Naive thymus-derived CD4-positive, alpha-beta T cell (primary cell): ENCODE results near the gene GNPTAB. TPM values are rescaled to one million over a fixed set of nuclear protein-coding genes. Genes with fewer than 3 reads are reported as not detected.

Source experiments
- ATAC-seq: fragments of 150-1000 bp; cut with Tn5 transposase; 2 replicates; pipeline ENCODE4 v1.10.0; 2021; ENCODE audit warnings: mild to moderate bottlenecking, moderate library complexity
- CTCF ChIA-PET: fragments of 350-600 bp; sonication (Branson Sonifier 250); formaldehyde crosslinking; loops from one replicate; lab custom pipeline; 2021; ENCODE audit warnings: antibody characterized with exemption; lab: Charles Lee
- POLR2A ChIA-PET: fragments of 350-600 bp; sonication (Branson Sonifier 250); formaldehyde crosslinking; loops from one replicate; lab custom pipeline; 2021; ENCODE audit warnings: antibody characterized with exemption, inconsistent platforms; lab: Charles Lee
- DNase-seq, 9 donors: peaks; one replicate each; pipeline versions ENCODE4 v3.0.0 to v3.0.0-alpha.2; 2020 to 2022; ENCODE audit warnings: mixed read lengths in 1 of 9
- H3K27ac ChIP-seq: one replicate; pipeline ENCODE4 v1.7.0; 2013; ENCODE audit warnings: mild to moderate bottlenecking, low read depth, low read length, moderate library complexity
- H3K27me3 ChIP-seq, 2 donors: one replicate each; pipeline ENCODE4 v1.7.0; 2013; ENCODE audit warnings: low read length in 2 of 2, mild to moderate bottlenecking in 2 of 2, moderate library complexity in 2 of 2; ENCODE audit not compliant: control insufficient read depth in 2 of 2, insufficient read depth in 2 of 2
- H3K36me3 ChIP-seq, 3 experiments: 1 replicate in 2 of 3; 2 replicates in 1 of 3; pipeline ENCODE4 v1.7.0; 2013; ENCODE audit warnings: low read length in 3 of 3, mild to moderate bottlenecking in 3 of 3, moderate library complexity in 1 of 3; ENCODE audit not compliant: insufficient read depth in 3 of 3, control insufficient read depth in 2 of 3
- H3K4me1 ChIP-seq, 2 donors: one replicate each; pipeline ENCODE4 v1.7.0; 2013; ENCODE audit warnings: low read length in 2 of 2, mild to moderate bottlenecking in 2 of 2, moderate library complexity in 1 of 2; ENCODE audit not compliant: control insufficient read depth in 2 of 2, insufficient read depth in 2 of 2
- H3K4me3 ChIP-seq: 2 replicates; pipeline ENCODE4 v1.7.0; 2013; ENCODE audit warnings: mild to moderate bottlenecking, low read length
- H3K9me3 ChIP-seq, 3 experiments: 1 replicate in 2 of 3; 2 replicates in 1 of 3; pipeline ENCODE4 v1.7.0; 2013; ENCODE audit warnings: low read length in 3 of 3; ENCODE audit not compliant: control insufficient read depth in 2 of 3
- H3K27ac Mint-ChIP-seq, 9 donors: one replicate each; pipeline ENCODE4 v1.8.0; 2020 to 2022; ENCODE audit warnings: mixed read lengths in 9 of 9, mild to moderate bottlenecking in 8 of 9, moderate library complexity in 5 of 9, inconsistent platforms in 2 of 9
- H3K27me3 Mint-ChIP-seq, 5 donors: one replicate each; pipeline ENCODE4 v1.8.0; 2021 to 2022; ENCODE audit warnings: mixed read lengths in 5 of 5, mild to moderate bottlenecking in 1 of 5
- H3K36me3 Mint-ChIP-seq, 5 donors: one replicate each; pipeline ENCODE4 v1.8.0; 2020 to 2022; ENCODE audit warnings: mixed read lengths in 5 of 5, mild to moderate bottlenecking in 3 of 5, inconsistent platforms in 1 of 5
- H3K4me1 Mint-ChIP-seq, 7 donors: one replicate each; pipeline ENCODE4 v1.8.0; 2020 to 2022; ENCODE audit warnings: mixed read lengths in 7 of 7, mild to moderate bottlenecking in 3 of 7, inconsistent platforms in 1 of 7
- H3K4me3 Mint-ChIP-seq, 10 donors: one replicate each; pipeline ENCODE4 v1.8.0; 2020 to 2022; ENCODE audit warnings: mild to moderate bottlenecking in 10 of 10, mixed read lengths in 10 of 10, moderate library complexity in 6 of 10, inconsistent platforms in 2 of 10
- H3K9me3 Mint-ChIP-seq, 11 donors: one replicate each; pipeline ENCODE4 v1.8.0; 2020 to 2022; ENCODE audit warnings: mixed read lengths in 11 of 11, mild to moderate bottlenecking in 4 of 11, inconsistent platforms in 1 of 11, moderate library complexity in 1 of 11
- intact Hi-C, 2 donors: fragments of 100-400 bp; cut with micrococcal nuclease; formaldehyde crosslinking; loops; one replicate each; pipeline ENCODE4 v1.15.1; 2023
- polyA plus RNA-seq, 2 donors: library from polyadenylated mRNA; unstranded; fragments of 300-500 nt; fragmentation: Illumina TruSeq; gene quantifications; one replicate each; pipeline ENCODE4 v1.2.3, GENCODE V29; 2021
- total RNA-seq, 6 experiments: library from RNA in 5 of 6; stranded (reverse) in 5 of 6; gene quantifications; 1 replicate in 5 of 6; 2 replicates in 1 of 6; pipeline ENCODE4 v1.2.3 and lab custom pipeline; 2021 to 2026

Gene GNPTAB
- total and polyA plus RNA-seq, 7 experiments from 2014 or later, result 28.2 to 85.1 (median 44.4) TPM

GRCh38 chr12:101783838-101784237 is 46.9 kb downstream of the GNPTAB start:
- H3K9me3 ChIP-seq, result no peaks in the 10 kb centered on the region
- no peak overlapping the region for H3K4me3 ChIP-seq
- Mint-ChIP-seq H3K9me3 (peaks cover 0 to 2% (median 0%) of the 10 kb centered on the region in 11 donors), H3K36me3 (peaks cover 0 to 35% (median 19%) of the 10 kb centered on the region in 5 donors), H3K27ac (no peak overlapping the region), H3K4me3 (no peak overlapping the region), H3K4me1 (peaks cover 0 to 29% (median 0%) of the 10 kb centered on the region in 7 donors), H3K27me3 (no peaks in the 10 kb centered on the region)
- H3K4me1 ChIP-seq, result no peaks in the 10 kb centered on the region
- ChIA-PET CTCF (interaction anchor here (1.2 to 1.4 kb wide), 2 partner anchors 10 to 40 kb away, joined by 3 to 4 read pairs; no protein-coding TSS in a partner anchor), POLR2A (interaction anchor here (0.7 kb wide), 1 partner anchor 8 kb away, joined by 3 read pairs; no protein-coding TSS in a partner anchor)
- no peak overlapping the region for H3K27ac ChIP-seq
- DNase-seq, result no peak
- intact Hi-C loops, result no loop called here
- no peaks in the 10 kb centered on the region for H3K27me3 ChIP-seq
- H3K36me3 ChIP-seq, result peaks cover 3 to 31% (median 5%) of the 10 kb centered on the region in 3 experiments
- no peak for ATAC-seq

DNA sequence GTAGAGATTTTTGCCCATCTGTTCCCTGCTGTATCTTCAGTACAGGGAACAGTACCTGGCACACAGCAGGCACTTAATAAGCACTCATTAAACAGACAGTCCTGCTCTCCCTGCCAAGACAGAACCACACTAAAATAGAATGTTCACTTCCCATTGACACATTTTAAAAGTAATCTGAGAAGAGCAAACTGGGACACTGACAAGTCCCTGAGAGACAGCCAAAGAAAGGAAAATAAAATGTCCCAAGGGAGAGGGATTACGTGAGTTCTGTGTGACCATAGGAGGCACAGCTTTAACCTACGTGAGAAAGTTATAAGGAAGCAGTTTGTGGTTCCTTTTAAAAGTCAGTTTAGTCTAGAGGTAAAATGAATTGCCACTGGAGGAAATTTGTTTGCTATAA is 47.6 kb downstream of the GNPTAB start:
- Histone ChIP-seq H3K27me3 (no peaks in the 10 kb centered on the region), H3K27ac (no peak overlapping the region), H3K36me3 (peaks cover 0 to 25% (median 3%) of the 10 kb centered on the region in 3 experiments), H3K9me3 (no peaks in the 10 kb centered on the region), H3K4me3 (no peak overlapping the region), H3K4me1 (no peaks in the 10 kb centered on the region)
- Mint-ChIP-seq H3K9me3 (peaks cover 0 to 2% (median 0%) of the 10 kb centered on the region in 11 donors), H3K27me3 (no peaks in the 10 kb centered on the region), H3K4me1 (peaks cover 0 to 33% (median 0%) of the 10 kb centered on the region in 7 donors), H3K27ac (peak overlapping the region in 1 of 9 donors; percentile 61), H3K4me3 (no peak overlapping the region), H3K36me3 (peaks cover 0 to 37% (median 19%) of the 10 kb centered on the region in 5 donors)
- ChIA-PET POLR2A (interaction anchor here (0.7 kb wide), 1 partner anchor 9 kb away, joined by 3 read pairs; no protein-coding TSS in a partner anchor), CTCF (interaction anchor here (0.7 to 1.4 kb wide), 2 partner anchors 41 to 60 kb away, joined by 3 to 4 read pairs; no protein-coding TSS in a partner anchor)
- DNase-seq, result no peak
- no peak for ATAC-seq
- intact Hi-C loops, result no loop called here

DNA sequence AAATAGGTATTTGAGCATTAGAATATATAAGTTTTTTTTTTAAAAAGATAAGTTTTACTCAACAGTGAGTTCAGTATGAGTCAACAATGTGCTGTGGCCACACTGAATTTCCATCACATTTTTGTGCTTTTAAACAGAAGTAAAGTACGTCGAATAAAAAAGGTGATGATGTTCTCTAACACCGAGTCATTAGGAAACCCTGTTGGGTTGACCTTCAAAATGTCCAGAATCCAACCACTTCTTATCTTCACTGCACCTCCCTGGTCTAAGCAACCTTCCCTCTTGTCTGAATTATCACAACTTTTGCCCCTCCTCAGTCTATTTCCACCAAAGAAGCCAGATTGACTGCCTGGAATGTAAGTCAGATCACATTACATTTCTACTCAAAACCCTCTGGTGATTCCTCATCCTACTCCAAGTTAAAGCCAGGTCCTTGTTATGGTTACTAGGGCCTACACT is 48.5 kb downstream of the GNPTAB start:
- CTCF ChIA-PET, result interaction anchor here (4.0 kb wide), 1 partner anchor 57 kb away, joined by 27 read pairs; no protein-coding TSS in a partner anchor

DNA sequence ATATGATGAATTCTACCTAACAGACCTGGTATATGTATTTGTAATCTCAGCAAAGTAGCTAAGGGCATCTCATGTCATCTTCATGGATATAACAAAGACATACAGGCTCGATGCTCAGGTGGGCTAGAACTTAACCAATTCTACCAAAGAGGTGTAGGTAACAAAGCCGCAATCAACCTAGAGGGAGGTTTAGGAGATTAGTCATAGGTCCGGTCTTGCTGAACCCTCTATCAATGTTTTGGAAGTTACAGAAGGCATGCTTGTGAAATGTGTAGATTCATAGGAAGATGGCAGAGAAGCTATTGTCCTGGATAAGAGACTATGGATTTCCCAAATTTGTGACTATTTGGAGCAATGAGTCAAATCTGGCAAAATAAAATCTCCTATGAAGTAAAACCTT is 48.9 kb downstream of the GNPTAB start:
- ATAC-seq, result no peak
- ChIA-PET CTCF (interaction anchor here (4.0 kb wide), 1 partner anchor 57 kb away, joined by 27 read pairs; no protein-coding TSS in a partner anchor), POLR2A (interaction anchor here (0.6 kb wide), 1 partner anchor 19 kb away, joined by 3 read pairs; no protein-coding TSS in a partner anchor)
- peaks cover 0 to 29% (median 3%) of the 10 kb centered on the region in 3 experiments for H3K36me3 ChIP-seq
- H3K4me1 ChIP-seq, result no peaks in the 10 kb centered on the region
- Mint-ChIP-seq H3K4me3 (no peak overlapping the region), H3K27me3 (no peaks in the 10 kb centered on the region), H3K4me1 (peaks cover 0 to 44% (median 0%) of the 10 kb centered on the region in 7 donors), H3K36me3 (peaks cover 7 to 35% (median 15%) of the 10 kb centered on the region in 5 donors), H3K9me3 (no peaks in the 10 kb centered on the region), H3K27ac (peak overlapping the region in 2 of 9 donors; percentile 57 to 81)
- intact Hi-C loops, result no loop called here
- H3K9me3 ChIP-seq, result no peaks in the 10 kb centered on the region
- no peaks in the 10 kb centered on the region for H3K27me3 ChIP-seq
- H3K4me3 ChIP-seq, result no peak overlapping the region
- no peak for DNase-seq
- no peak overlapping the region for H3K27ac ChIP-seq

More for the DNA sequence above, 48.5 kb downstream of the GNPTAB start:
- no peak overlapping the region for H3K27ac ChIP-seq
- H3K9me3 ChIP-seq, result no peaks in the 10 kb centered on the region
- intact Hi-C loops, result no loop called here
- Mint-ChIP-seq H3K4me3 (no peak overlapping the region), H3K27me3 (no peaks in the 10 kb centered on the region), H3K36me3 (peaks cover 2 to 39% (median 19%) of the 10 kb centered on the region in 5 donors), H3K27ac (peak overlapping the region in 3 of 9 donors; percentile 11 to 61 (median 29)), H3K4me1 (peaks cover 0 to 40% (median 0%) of the 10 kb centered on the region in 7 donors), H3K9me3 (no peaks in the 10 kb centered on the region)
- POLR2A ChIA-PET, result no interaction called here
- H3K27me3 ChIP-seq, result no peaks in the 10 kb centered on the region
- no peaks in the 10 kb centered on the region for H3K4me1 ChIP-seq
- H3K36me3 ChIP-seq, result peaks cover 0 to 25% (median 3%) of the 10 kb centered on the region in 3 experiments
- DNase-seq, result no peak
- ATAC-seq, result no peak
- no peak overlapping the region for H3K4me3 ChIP-seq

DNA sequence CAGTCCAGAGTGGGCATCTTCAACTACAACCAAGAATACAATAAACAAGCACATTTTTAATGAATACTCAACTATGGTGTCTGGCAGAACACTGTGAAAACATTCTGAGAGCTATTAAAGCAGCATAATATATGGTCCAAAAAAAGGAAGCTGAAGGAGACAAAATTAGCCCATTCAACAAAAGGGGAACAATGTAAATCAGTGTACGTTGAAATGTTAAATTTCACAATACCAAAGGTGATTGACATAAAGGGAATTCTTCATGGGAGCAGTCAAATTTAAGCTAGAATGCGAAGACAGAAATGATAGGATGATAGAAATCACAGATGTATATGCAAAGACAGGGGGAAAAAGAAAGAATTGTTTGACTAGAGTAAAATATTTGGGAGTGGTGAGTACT is 50.2 kb downstream of the GNPTAB start:
- no peak for ATAC-seq

GRCh38 chr12:101779626-101780025 is 51.1 kb downstream of the GNPTAB start:
- intact Hi-C loops, result loop anchor here in 1 of 2 donors (10.0 kb wide), 1 partner anchor 285 kb away; the partner anchor contains the start of gene WASHC3
- POLR2A ChIA-PET, result interaction anchor here (1.0 to 2.1 kb wide), 4 partner anchors 13 to 59 kb away, joined by 3 to 6 read pairs (median 4); no protein-coding TSS in a partner anchor

More for the DNA sequence above, 50.2 kb downstream of the GNPTAB start:
- no peak overlapping the region for H3K27ac ChIP-seq
- H3K4me3 ChIP-seq, result no peak overlapping the region
- H3K9me3 Mint-ChIP-seq, result no peaks in the 10 kb centered on the region
- no peak overlapping the region for H3K4me3 Mint-ChIP-seq
- peaks cover 0 to 32% (median 3%) of the 10 kb centered on the region in 3 experiments for H3K36me3 ChIP-seq
- peaks cover 7 to 37% (median 14%) of the 10 kb centered on the region in 5 donors for H3K36me3 Mint-ChIP-seq
- peak overlapping the region in 4 of 9 donors; percentile 2 to 81 (median 60) for H3K27ac Mint-ChIP-seq
- no peaks in the 10 kb centered on the region for H3K4me1 ChIP-seq
- H3K27me3 ChIP-seq, result no peaks in the 10 kb centered on the region
- no peaks in the 10 kb centered on the region for H3K27me3 Mint-ChIP-seq
- no peak for DNase-seq
- ChIA-PET CTCF (interaction anchor here (0.8 to 4.0 kb wide), 3 partner anchors 42 to 59 kb away, joined by 3 to 27 read pairs (median 3); no protein-coding TSS in a partner anchor), POLR2A (interaction anchor here (1.5 to 2.1 kb wide), 3 partner anchors 12 to 58 kb away, joined by 3 to 6 read pairs (median 5); no protein-coding TSS in a partner anchor)
- intact Hi-C loops, result no loop called here
- peaks cover 0 to 50% (median 0%) of the 10 kb centered on the region in 7 donors for H3K4me1 Mint-ChIP-seq
- H3K9me3 ChIP-seq, result no peaks in the 10 kb centered on the region

More at GRCh38 chr12:101779626-101780025, 51.1 kb downstream of the GNPTAB start:
- Mint-ChIP-seq H3K27ac (peak overlapping the region in 3 of 9 donors; percentile 3 to 66 (median 55)), H3K27me3 (no peaks in the 10 kb centered on the region), H3K36me3 (peaks cover 6 to 34% (median 12%) of the 10 kb centered on the region in 5 donors), H3K4me1 (peaks cover 0 to 51% (median 0%) of the 10 kb centered on the region in 7 donors), H3K9me3 (no peaks in the 10 kb centered on the region), H3K4me3 (no peak overlapping the region)
- Histone ChIP-seq H3K4me3 (no peak overlapping the region), H3K27me3 (no peaks in the 10 kb centered on the region), H3K4me1 (no peaks in the 10 kb centered on the region), H3K27ac (no peak overlapping the region), H3K9me3 (no peaks in the 10 kb centered on the region), H3K36me3 (peaks cover 0 to 25% (median 3%) of the 10 kb centered on the region in 3 experiments)
- ATAC-seq (no peak), DNase-seq (no peak)
- CTCF ChIA-PET, result interaction anchor here (0.8 to 4.0 kb wide), 4 partner anchors 43 to 60 kb away, joined by 3 to 27 read pairs (median 3); no protein-coding TSS in a partner anchor
